ENCODE data around the gene PANK1.

GRCh38 chr10:89555688-89556445 lies 89.2 kb downstream of the PANK1 start:
- peak; percentile 14 for TF ChIP-seq CTCF (IDR thresholded peaks at IDR 0.05)
- no peak for TF ChIP-seq EZH2 (IDR thresholded peaks at IDR 0.05)
